GM18519 (cell line): ENCODE measurements around the gene ZP1.

Source experiments
- ATAC-seq: cut with Tn5 transposase; IDR thresholded peaks from one replicate; pipeline ENCODE4 v1.9.1; 2021; ENCODE audit warnings: mild to moderate bottlenecking, moderate library complexity; ENCODE audit not compliant: unreplicated experiment, low FRiP score

Gene ZP1

GRCh38 chr11:60921777-60922335 lies 54.5 kb downstream of the ZP1 start:
- ATAC-seq, result no peak

- no peak for ATAC-seq
Observed at GRCh38 chr11:60922906-60923305, 55.6 kb downstream of the ZP1 start.

DNA sequence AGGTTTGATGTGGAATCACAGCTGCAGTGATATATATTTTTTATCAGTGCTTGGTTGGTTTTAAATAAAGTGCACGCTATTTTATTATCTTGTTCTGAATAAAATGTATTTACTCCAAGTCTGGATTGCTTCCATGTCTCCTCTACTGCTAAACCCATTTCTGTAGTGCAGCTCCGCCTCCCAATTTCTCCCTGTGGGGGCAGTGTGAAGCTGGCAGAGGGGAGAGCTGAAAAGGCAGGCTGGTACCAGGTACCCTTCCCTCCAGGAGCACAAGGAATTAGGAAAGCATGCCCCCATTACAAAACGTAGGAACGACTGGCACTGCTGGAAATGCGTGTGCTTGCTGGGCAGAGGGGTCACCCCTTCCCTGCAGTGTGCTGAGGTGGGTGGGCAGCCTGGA lies 56.0 kb downstream of the ZP1 start:
- ATAC-seq, result no peak

DNA sequence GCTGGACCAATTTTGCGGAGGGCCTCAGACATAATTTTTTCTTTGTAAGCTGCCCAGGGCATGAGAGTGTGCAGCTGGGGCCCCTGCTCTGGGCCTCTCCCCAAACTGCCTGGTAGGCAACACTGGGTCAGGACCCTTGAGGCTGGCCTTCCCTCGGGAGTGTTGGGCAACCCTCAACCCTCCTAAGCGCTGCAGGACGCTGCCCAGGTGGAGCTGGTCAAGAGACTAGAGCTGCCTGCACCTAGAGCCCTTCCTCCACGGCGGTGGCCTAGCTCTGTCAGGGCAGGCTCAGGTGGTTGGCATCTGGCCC lies 56.4 kb downstream of the ZP1 start:
- no peak for ATAC-seq

DNA sequence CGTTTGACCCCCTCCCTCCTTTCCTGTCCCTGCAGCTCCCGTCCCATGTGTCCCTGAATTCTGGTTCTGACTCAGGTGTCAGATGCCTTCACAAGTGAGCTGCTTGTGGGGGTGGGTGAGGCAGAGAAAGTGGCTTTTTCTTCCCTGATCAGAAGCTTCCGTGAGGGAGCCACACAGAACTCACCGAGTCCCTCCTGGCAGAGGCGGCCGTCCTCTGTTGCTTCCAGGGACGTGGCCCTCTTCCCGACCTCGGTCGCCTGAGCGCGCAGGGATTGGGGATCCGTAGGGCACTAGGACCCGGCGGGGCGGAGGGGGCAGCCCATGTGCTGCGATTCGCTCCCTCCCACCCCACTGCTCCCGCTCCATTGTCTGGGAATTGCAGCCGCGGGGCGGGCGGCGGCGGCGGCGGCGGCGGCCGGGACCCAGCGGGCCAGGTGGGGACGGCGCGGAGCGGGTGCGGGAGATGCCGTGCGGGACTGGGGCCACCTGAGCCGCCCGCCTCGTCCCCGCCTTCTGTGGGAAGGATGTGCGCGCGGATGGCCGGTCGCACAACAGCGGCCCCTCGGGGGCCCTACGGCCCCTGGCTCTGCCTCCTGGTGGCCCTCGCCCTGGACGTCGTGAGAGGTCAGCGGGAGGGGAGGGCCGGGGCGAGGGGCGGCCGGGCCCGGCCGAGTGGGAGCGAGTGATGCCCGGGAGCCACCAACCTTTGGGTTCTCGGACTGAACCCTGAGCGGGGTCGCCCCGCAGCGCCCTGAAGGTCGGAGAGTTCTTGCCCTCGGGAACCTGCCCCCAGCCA lies 57.0 kb downstream of the ZP1 start, which contains the start of gene TMEM132A:
TSS of gene TMEM132A (plus strand) at position 351 of the 796 bp plus-strand sequence. CDS start at position 525, 174 bp downstream.
- no peak for ATAC-seq
